GM12891 (cell line): ENCODE results near the gene RALGPS1.

ENCODE experiments used
- POLR2A ChIP-seq: IDR thresholded peaks from 2 replicates; pipeline ENCODE4 v1.6.1; 2011; ENCODE audit warnings: low read depth, low read length, control low read depth
- POLR2AphosphoS5 ChIP-seq: IDR thresholded peaks from 2 replicates; pipeline ENCODE4 v1.6.1; 2011; ENCODE audit warnings: low read depth, low read length, control low read depth
- POU2F2 ChIP-seq: IDR thresholded peaks from 2 replicates; pipeline ENCODE4 v1.6.1; 2011; ENCODE audit warnings: low read depth, mild to moderate bottlenecking, control low read depth, low read length, moderate library complexity
- SPI1 ChIP-seq: IDR thresholded peaks from 2 replicates; pipeline ENCODE4 v1.6.1; 2011; ENCODE audit warnings: low read depth, low read length, control low read depth
- TAF1 ChIP-seq: IDR thresholded peaks from 2 replicates; pipeline ENCODE4 v1.6.1; 2011; ENCODE audit warnings: low read depth, low read length, control low read depth

GRCh38 chr9:127083138-127083980 lies 168.8 kb downstream of the RALGPS1 start:
- no peak for TF ChIP-seq POLR2A
- TF ChIP-seq POLR2AphosphoS5: no peak
- TF ChIP-seq POU2F2: no peak
- no peak for TF ChIP-seq TAF1
- TF ChIP-seq SPI1: no peak
